ENCODE results near the gene GATAD2A. TPM values are rescaled to one million over a fixed set of nuclear protein-coding genes. Genes with fewer than 3 reads are reported as not detected.

GATAD2A gene
- total RNA-seq, 1 donor from 2014 or later, result 33.1 TPM

Other genes with a start within 250 kb of the GATAD2A start
- gene MEF2B, start 235.4 kb upstream of the GATAD2A start, total RNA-seq, result not detected in 2 replicates
- gene BORCS8, start 213.5 kb upstream of the GATAD2A start, total RNA-seq, result 15.8 and 17.8 TPM in 2 replicates
- gene RFXANK, start 213.4 kb upstream of the GATAD2A start, total RNA-seq, result 70.7 and 83.3 TPM in 2 replicates
- gene NR2C2AP, start 202.3 kb upstream of the GATAD2A start, total RNA-seq, result 8.1 and 10.6 TPM in 2 replicates
- gene NCAN, start 193.7 kb upstream of the GATAD2A start, total RNA-seq, result under 0.01 TPM in 1 of 2 replicates, not detected in the other
- gene TM6SF2, start 132.4 kb upstream of the GATAD2A start, total RNA-seq, result not detected in 2 replicates
- 17.7 TPM in 2 replicates for gene SUGP1, start 85.2 kb upstream of the GATAD2A start, total RNA-seq
- gene MAU2, start 84.8 kb upstream of the GATAD2A start, total RNA-seq, result 16.9 and 38.2 TPM in 2 replicates
- gene TSSK6, start 109.9 kb downstream of the GATAD2A start, total RNA-seq, result 0.26 and 0.89 TPM in 2 replicates
- gene NDUFA13, start 110.5 kb downstream of the GATAD2A start, total RNA-seq, result 221 and 250 TPM in 2 replicates
- 0.25 and 0.26 TPM in 2 replicates for gene YJEFN3, start 123.2 kb downstream of the GATAD2A start, total RNA-seq
- gene CILP2, start 132.6 kb downstream of the GATAD2A start, total RNA-seq, result under 0.01 TPM in 2 replicates
- 0.13 TPM in 1 of 2 replicates, not detected in the other for gene PBX4, start 213.0 kb downstream of the GATAD2A start, total RNA-seq
- 0.51 and 1.0 TPM in 2 replicates for gene LPAR2, start 222.5 kb downstream of the GATAD2A start, total RNA-seq
- 3.7 and 8.0 TPM in 2 replicates for gene GMIP, start 238.0 kb downstream of the GATAD2A start, total RNA-seq